HG03460 (cell line): ENCODE results near the gene GTF2H4.
"Not testable (repeated sequence)": the region's sequence is repeated elsewhere in the genome, so short reads cannot be mapped to it uniquely, and the experiment has no call there.

ENCODE experiments used
- ATAC-seq: cut with Tn5 transposase; IDR thresholded peaks from one replicate; pipeline ENCODE4 v1.9.1; 2021; ENCODE audit not compliant: unreplicated experiment

The GTF2H4 gene

GRCh38 chr6:30907758-30908591 lies at the start of gene GTF2H4:
GTF2H4 (plus strand) TSS chr6:30908207.
- peak; percentile 96 for ATAC-seq

GRCh38 chr6:30859726-30860125 lies 48.3 kb upstream of the GTF2H4 start:
- ATAC-seq = not testable (repeated sequence)

DNA sequence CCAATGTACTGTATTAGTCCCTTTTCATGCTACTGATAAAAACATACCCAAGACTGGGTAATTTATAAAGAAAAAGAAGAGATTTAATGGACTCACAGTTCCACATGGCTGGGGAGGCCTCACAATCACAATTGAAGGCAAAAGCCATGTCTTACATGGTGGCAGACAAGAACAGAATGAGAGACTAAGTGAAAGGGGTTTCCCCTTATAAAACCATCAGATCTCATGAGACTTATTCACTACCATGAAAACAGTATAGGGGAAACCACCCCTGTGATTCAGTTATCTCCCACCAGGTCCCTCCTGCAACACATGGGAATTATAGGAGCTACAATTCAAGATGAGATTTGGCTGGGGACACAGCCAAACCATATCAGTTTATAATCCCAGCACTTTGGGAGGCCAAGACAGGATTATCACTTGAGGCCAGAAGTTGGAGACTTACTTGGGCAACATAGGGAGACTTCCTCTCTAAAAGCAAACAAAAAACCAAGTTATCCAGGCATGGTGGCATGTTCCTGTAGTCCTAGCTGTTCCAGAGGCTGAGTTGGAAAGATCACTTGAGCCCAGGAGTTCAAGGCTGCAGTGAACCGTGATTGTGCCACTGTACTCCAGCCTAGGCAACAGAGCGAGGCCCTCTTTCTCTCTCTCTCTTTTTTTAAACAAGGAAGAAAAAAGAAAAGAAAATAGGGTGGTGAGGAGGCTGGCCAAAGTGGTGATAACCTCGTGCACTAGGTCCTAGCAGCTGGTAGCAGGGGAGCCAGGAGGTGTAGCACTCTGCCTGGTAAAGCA lies 46.6 kb upstream of the GTF2H4 start:
- no peak for ATAC-seq

DNA sequence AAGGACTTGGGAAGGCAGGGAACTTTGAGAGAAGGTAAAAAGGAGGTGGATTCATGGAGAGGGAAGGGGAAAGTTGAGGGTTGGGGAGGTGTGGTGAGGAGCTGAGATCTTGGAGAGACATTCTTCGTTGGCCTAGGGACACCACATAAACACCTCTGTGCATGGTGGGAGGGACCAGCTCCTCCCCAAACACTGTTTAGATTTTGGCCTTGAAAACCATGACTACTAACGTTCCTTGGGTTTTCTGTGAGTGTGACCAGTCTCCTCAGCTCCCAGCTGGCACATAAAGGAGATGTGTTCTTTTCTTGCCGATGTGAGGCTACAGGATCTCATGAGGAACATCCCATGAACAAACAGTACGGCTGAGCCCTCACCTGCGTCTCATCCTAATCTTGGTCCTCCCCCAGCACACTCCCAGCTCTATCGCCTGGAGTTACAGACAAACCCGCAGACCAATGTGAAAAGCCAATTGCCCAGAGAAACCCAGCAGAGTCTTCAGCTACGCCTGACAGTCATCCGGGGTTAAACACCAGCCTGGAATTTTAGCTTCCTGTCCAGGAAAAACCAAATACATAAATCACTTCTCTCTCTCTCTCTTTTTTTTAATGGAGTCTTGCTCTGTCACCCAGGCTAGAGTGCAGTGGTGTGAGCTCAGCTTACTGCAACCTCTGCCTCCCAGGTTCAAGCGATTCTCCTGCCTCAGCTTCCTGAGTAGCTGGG lies 45.7 kb upstream of the GTF2H4 start:
- no peak for ATAC-seq

GRCh38 chr6:30864325-30864724 lies 43.7 kb upstream of the GTF2H4 start:
- no peak for ATAC-seq

GRCh38 chr6:30869241-30869749 lies 38.7 kb upstream of the GTF2H4 start:
- not testable (repeated sequence) for ATAC-seq

GRCh38 chr6:30870546-30870945 lies 37.5 kb upstream of the GTF2H4 start:
- no peak for ATAC-seq

GRCh38 chr6:30871592-30872183 lies 36.3 kb upstream of the GTF2H4 start:
- ATAC-seq = no peak

GRCh38 chr6:30873137-30873640 lies 34.8 kb upstream of the GTF2H4 start:
- no peak for ATAC-seq

DNA sequence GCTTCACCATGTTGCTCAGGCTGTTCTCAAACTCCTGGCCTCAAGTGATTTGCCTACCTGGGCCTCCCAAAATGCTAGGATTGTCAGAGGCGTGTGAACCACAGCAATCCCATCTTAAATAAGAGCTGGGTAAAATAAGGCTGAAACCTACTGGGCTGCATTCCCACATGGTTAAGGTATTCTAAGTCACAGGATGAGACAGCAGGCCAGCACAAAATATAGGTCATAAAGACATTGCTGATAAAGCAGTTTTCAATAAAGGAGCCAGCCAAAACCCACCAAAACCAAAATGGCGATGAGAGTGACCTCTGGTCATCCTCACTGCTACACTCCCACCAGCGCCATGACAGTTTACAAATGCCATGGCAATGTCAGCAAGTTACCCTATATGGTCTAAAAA lies 34.2 kb upstream of the GTF2H4 start:
- not testable (repeated sequence) for ATAC-seq

DNA sequence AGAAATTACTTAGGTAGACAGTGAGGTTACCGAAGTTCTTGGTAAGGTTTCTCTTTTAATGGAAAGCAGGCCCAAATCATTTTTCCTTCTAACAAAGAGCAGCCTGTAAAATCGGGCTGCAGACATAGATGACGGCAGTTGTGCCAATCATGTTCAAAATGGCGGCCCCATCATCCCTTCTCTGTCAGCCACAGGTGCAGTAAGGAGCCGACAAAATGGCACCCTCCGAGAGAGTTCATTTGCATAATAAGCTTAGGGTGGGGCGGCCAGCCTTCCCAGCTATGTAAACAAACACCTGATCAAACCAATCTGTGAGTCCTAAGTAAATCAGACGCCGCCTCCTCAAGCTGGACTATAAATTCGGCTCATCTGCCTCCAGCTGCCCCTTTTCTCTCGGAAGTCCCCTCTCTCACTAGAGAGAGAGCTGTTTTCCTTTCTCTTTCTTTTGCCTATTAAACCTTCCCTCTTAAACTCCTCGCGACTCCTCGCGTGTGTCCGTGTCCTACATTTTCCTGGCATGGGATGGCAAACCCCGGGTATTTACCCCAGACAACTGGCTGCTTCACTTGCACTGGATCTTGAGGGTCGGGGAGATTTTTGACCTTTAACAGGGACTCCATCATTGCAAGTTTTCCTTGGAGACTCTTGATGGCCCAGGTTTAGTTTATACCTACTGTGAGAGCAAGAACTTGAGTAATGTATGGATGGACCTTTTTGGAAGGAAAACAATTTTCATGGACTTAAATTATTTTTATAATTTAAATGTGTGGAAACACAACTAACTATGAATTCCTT lies 32.6 kb upstream of the GTF2H4 start:
- ATAC-seq = no peak

GRCh38 chr6:30876039-30876730 lies 31.8 kb upstream of the GTF2H4 start:
- ATAC-seq = no peak

- ATAC-seq = no peak
Observed at GRCh38 chr6:30877419-30878262, 30.4 kb upstream of the GTF2H4 start.

GRCh38 chr6:30879684-30880427 lies 28.2 kb upstream of the GTF2H4 start:
- ATAC-seq = no peak

DNA sequence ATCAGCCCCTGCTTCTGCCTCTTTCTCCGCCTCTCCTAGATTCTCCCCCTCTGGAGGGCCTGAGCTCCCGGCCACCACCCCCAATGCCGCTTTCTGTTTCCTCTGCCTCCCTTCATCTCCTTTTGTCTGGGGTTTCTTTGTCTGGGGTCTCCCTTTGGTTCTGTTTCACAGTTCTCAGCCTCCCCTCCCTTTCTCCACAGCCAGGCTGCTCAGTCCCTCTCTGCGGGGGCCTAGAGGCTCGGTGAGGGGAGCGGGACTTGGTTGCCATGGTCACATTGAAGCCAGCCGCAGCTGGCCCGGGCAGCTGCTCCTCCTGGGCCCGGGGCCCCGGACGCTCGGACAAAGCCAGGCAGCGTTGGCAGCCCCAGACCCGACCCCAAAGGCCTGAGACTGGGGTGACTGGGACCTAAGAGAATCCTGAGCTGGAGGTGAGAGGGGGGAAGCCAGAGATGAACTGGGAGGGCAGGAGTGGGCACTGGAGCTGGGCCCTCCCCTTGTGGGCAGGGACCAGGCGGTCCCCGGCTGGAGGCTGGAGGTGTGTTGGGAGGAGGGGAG lies 27.2 kb upstream of the GTF2H4 start:
- no peak for ATAC-seq

DNA sequence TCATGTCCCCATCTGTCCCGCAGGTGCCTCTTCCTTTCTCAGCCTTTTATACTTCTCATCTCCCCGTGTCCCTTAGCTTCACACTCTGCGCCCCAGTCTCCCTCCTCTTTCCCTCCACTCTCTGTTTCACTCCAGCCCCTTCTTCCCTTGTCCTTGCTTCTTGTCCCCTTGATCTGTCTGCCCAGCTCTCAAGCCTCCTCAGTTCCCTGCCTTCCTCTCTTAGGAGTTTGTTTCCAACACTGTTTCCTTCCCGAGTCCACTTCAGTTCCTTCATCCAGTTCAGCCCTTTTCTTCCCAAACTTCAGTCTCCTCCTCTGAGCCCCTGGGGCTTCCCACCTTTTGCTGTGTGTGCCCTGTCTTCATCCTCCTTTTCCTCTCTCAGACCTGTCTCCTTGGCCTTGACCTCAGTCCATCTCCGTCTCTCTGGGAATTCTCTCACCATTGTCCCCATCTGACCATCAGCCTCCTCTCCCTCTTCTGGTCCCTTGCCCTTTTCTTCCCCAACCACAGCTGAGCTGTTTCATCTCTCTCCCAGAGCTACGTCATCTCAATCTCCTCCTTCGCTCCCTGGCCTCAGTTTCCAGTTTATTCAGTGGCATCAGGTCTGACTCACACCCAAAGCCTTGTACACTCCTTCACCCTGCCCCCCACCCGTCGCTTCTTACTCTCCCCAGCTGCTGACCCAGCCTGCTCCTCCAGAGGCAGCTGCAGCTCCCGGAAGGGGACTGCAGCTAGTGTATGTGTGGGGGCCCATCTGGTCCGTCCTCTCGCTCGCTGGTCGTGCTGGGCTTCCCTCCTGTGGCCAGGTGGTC lies 26.4 kb upstream of the GTF2H4 start:
- ATAC-seq = no peak
